ENCODE data around the gene PDGFC. TPM values are rescaled to one million over a fixed set of nuclear protein-coding genes. Genes with fewer than 3 reads are reported as not detected.

Gene PDGFC
- total RNA-seq, 1 experiment from 2014 or later: 4.5 TPM

DNA sequence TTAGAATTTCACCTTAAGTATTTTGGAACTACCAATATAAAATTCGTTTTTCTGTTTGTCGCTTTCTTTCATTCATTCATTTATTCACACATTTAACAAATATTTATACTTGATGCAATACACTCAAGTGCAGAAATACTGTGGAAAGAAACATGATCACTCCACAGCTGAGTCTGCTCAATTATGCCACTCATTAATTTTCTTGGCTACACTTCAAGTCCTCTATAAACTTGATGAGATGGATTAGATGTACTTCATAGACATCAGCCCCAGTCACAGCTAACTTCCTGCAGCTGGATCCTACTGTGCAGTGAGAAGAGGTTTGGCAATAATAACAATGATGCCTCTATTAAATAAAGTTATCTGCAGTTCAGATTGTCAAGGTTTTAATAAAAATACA, 208.1 kb downstream of the PDGFC start:
- H3K4me2 ChIP-seq (ENCODE audit: insufficient read depth, insufficient read length, low read length): no peak overlapping the region
- H3K14ac ChIP-seq (ENCODE audit: insufficient read depth, low read length): no peak overlapping the region
- no peak for DNase-seq
- no peak overlapping the region for H3K18ac ChIP-seq (ENCODE audit: insufficient read length, low read depth, low read length)
- no peaks in the 10 kb centered on the region for H3K79me2 ChIP-seq (ENCODE audit: insufficient read depth, low read length)
- H2AK5ac ChIP-seq (ENCODE audit: insufficient read length, low read length): no peak overlapping the region
- no peaks in the 10 kb centered on the region for H3K9me3 ChIP-seq (ENCODE audit: control insufficient read depth, low read depth, low read length)
- no peak overlapping the region for H4K5ac ChIP-seq (ENCODE audit: insufficient read length, low read depth, low read length)
- H2BK15ac ChIP-seq (ENCODE audit: low read depth, low read length): no peak overlapping the region
- no peaks in the 10 kb centered on the region for H4K20me1 ChIP-seq (ENCODE audit: control insufficient read depth, insufficient read depth, insufficient read length)
- H3K23ac ChIP-seq (ENCODE audit: insufficient read length, low read depth, low read length): no peak overlapping the region
- H3K9ac ChIP-seq (ENCODE audit: extremely low read depth, insufficient read length, low read length): no peak overlapping the region
- H3K4me1 Mint-ChIP-seq: no peaks in the 10 kb centered on the region
- no peak overlapping the region for H2BK12ac ChIP-seq (ENCODE audit: insufficient read length, low read depth, low read length)
- no peak overlapping the region for H3K27ac Mint-ChIP-seq
- no peak overlapping the region for H2AFZ ChIP-seq (ENCODE audit: low read length)
- H2BK20ac ChIP-seq (ENCODE audit: low read depth, low read length, poor library complexity, severe bottlenecking): no peak overlapping the region
- no peaks in the 10 kb centered on the region for H3K27me3 Mint-ChIP-seq (ENCODE audit: low read depth)
- no peak overlapping the region for H3T11ph ChIP-seq (ENCODE audit: low read length)
- H2BK5ac ChIP-seq (ENCODE audit: insufficient read length, low read length): no peak overlapping the region
- H3K4me1 ChIP-seq (ENCODE audit: insufficient read depth, low read length): no peaks in the 10 kb centered on the region
- H3K36me3 Mint-ChIP-seq (ENCODE audit: insufficient read depth in 1 of 3, low read depth in 3 of 3): no peaks in the 10 kb centered on the region
- no peak overlapping the region for H3K56ac ChIP-seq (ENCODE audit: insufficient read length, low read depth, low read length)
- no peak overlapping the region for H3K4ac ChIP-seq (ENCODE audit: low read depth, low read length)
- no peaks in the 10 kb centered on the region for H3K79me1 ChIP-seq (ENCODE audit: insufficient read depth, low read depth, low read length, poor library complexity, severe bottlenecking)
- no peak overlapping the region for H4K91ac ChIP-seq (ENCODE audit: insufficient read length, low read depth, low read length)
- no peaks in the 10 kb centered on the region for H3K23me2 ChIP-seq (ENCODE audit: insufficient read length, low read depth, low read length, poor library complexity, severe bottlenecking)
- TF ChIP-seq, protein P1, sequence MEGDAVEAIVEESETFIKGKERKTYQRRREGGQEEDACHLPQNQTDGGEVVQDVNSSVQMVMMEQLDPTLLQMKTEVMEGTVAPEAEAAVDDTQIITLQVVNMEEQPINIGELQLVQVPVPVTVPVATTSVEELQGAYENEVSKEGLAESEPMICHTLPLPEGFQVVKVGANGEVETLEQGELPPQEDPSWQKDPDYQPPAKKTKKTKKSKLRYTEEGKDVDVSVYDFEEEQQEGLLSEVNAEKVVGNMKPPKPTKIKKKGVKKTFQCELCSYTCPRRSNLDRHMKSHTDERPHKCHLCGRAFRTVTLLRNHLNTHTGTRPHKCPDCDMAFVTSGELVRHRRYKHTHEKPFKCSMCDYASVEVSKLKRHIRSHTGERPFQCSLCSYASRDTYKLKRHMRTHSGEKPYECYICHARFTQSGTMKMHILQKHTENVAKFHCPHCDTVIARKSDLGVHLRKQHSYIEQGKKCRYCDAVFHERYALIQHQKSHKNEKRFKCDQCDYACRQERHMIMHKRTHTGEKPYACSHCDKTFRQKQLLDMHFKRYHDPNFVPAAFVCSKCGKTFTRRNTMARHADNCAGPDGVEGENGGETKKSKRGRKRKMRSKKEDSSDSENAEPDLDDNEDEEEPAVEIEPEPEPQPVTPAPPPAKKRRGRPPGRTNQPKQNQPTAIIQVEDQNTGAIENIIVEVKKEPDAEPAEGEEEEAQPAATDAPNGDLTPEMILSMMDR (conservative IDR thresholded peaks at IDR 0.05): no peak
- H2BK120ac ChIP-seq (ENCODE audit: low read depth, low read length, poor library complexity, severe bottlenecking): no peak overlapping the region
- H3K9me3 Mint-ChIP-seq: peaks cover 0 to 5% of the 10 kb centered on the region in 2 experiments; a peak in 3 of 5 replicates
- WGBS (ENCODE audit: extremely low coverage, insufficient read length, low lambda C conversion rate): 100% methylated on average over 2 of the region's 2 CpGs
- no peaks in the 10 kb centered on the region for H3K27me3 ChIP-seq (ENCODE audit: insufficient read depth, low read length)
- no peak overlapping the region for H3K27ac ChIP-seq (ENCODE audit: insufficient read length, low read depth, low read length)
- no peak overlapping the region for H4K8ac ChIP-seq (replicated peaks; ENCODE audit: insufficient read length, low read depth, low read length)
- no peak overlapping the region for H3K4me3 Mint-ChIP-seq
